ENCODE data around the gene COLEC11. TPM values are rescaled to one million over a fixed set of nuclear protein-coding genes. Genes with fewer than 3 reads are reported as not detected.

The COLEC11 gene
- total and polyA plus RNA-seq, 10 of the 15 experiments (the other 5 are each of a cell fraction or from before 2014, with no cell fraction given), result 0.08 to 0.74 (median 0.14) TPM; not detected in 4

- Histone ChIP-seq H3K27me3 (replicated peaks in 1 of 2; ENCODE audit: control insufficient read depth in 2 of 2, insufficient read depth in 2 of 2, low read length in 1 of 2) (no peaks in the 10 kb centered on the region), H3K36me3 (ENCODE audit: control insufficient read depth in 2 of 2, insufficient read depth in 2 of 2, low read length in 1 of 2) (no peaks in the 10 kb centered on the region), H3K4me1 (ENCODE audit: control insufficient read depth, insufficient read depth, low read length) (peaks cover 10% of the 10 kb centered on the region), H4K20me1 (ENCODE audit: control insufficient read depth, insufficient read depth) (no peaks in the 10 kb centered on the region), H3K9me3 (replicated peaks; ENCODE audit: control insufficient read depth, insufficient read depth, low read length) (no peaks in the 10 kb centered on the region; the same call in 2 of the 3 replicates), H3K9ac (ENCODE audit: control insufficient read depth, insufficient read depth, low read length) (no peak overlapping the region), H3K27ac (ENCODE audit: control insufficient read depth, insufficient read depth) (no peak overlapping the region), H3K4me3 (no peak overlapping the region), H3K79me2 (ENCODE audit: control insufficient read depth, insufficient read depth, low read length) (no peaks in the 10 kb centered on the region), H3K4me2 (ENCODE audit: control insufficient read depth, insufficient read depth) (no peak overlapping the region), H2AFZ (ENCODE audit: control insufficient read depth, low read depth, low read length) (no peak overlapping the region)
- no peak for FAIRE-seq
- BruUV-seq (replicated peaks), result no TSS peak
- SMC1A ChIA-PET (ENCODE audit: uncharacterized antibody, unreplicated experiment), result interaction anchor here (0.9 to 3.8 kb wide), 2 partner anchors 13 to 37 kb away, joined by 3 to 27 read pairs; no protein-coding TSS in a partner anchor
- CTCF ChIA-PET, result no interaction called here
- POLR2A ChIA-PET, result interaction anchor here (0.5 to 2.6 kb wide), 2 partner anchors 13 to 24 kb away, joined by 3 to 12 read pairs; no protein-coding TSS in a partner anchor
- ATAC-seq, result no peak
- no peak for DNase-seq (ENCODE audit: low read depth, low spot score)
- intact Hi-C loops (cut with micrococcal nuclease; ENCODE audit: unreplicated experiment) (no loop called here), in situ Hi-C loops (cut with MboI) (no loop called here)
- 91% methylated on average over 19 of the region's 23 CpGs for WGBS (ENCODE audit: insufficient coverage, insufficient replicate concordance, low lambda C conversion rate, missing lambda C conversion rate)
- RAD21 ChIA-PET (ENCODE audit: unreplicated experiment), result interaction anchor here (1.0 to 2.1 kb wide), 3 partner anchors 13 to 53 kb away, joined by 4 to 5 read pairs (median 5); partner anchors contain the start of gene RNASEH1
- TF ChIP-seq IKZF1 (conservative IDR thresholded peaks at IDR 0.05), result no peak
- no peak for TF ChIP-seq SIN3A (IDR thresholded peaks at IDR 0.05; ENCODE audit: low read depth, low read length)
- no peak for TF ChIP-seq JUND (IDR thresholded peaks at IDR 0.05; ENCODE audit: low read depth, low read length)
- no peak for TF ChIP-seq HDGF (IDR thresholded peaks at IDR 0.05)
- TF ChIP-seq SRF (IDR thresholded peaks at IDR 0.05; ENCODE audit: low read depth in 2 of 2, low read length in 2 of 2), result no peak
- TF ChIP-seq RCOR1 (conservative IDR thresholded peaks at IDR 0.05; ENCODE audit: low read depth, low read length), result no peak
- TF ChIP-seq, protein P1, sequence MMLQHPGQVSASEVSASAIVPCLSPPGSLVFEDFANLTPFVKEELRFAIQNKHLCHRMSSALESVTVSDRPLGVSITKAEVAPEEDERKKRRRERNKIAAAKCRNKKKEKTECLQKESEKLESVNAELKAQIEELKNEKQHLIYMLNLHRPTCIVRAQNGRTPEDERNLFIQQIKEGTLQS (IDR thresholded peaks at IDR 0.05; ENCODE audit: borderline replicate concordance, extremely low read depth, low read depth, low read length), result no peak
- no peak for TF ChIP-seq WRNIP1 (IDR thresholded peaks at IDR 0.05; ENCODE audit: borderline replicate concordance, low read depth, low read length)
- no peak for TF ChIP-seq ZZZ3 (IDR thresholded peaks at IDR 0.05; ENCODE audit: control insufficient read depth, insufficient read length, low read depth)
- TF ChIP-seq, protein P2, sequence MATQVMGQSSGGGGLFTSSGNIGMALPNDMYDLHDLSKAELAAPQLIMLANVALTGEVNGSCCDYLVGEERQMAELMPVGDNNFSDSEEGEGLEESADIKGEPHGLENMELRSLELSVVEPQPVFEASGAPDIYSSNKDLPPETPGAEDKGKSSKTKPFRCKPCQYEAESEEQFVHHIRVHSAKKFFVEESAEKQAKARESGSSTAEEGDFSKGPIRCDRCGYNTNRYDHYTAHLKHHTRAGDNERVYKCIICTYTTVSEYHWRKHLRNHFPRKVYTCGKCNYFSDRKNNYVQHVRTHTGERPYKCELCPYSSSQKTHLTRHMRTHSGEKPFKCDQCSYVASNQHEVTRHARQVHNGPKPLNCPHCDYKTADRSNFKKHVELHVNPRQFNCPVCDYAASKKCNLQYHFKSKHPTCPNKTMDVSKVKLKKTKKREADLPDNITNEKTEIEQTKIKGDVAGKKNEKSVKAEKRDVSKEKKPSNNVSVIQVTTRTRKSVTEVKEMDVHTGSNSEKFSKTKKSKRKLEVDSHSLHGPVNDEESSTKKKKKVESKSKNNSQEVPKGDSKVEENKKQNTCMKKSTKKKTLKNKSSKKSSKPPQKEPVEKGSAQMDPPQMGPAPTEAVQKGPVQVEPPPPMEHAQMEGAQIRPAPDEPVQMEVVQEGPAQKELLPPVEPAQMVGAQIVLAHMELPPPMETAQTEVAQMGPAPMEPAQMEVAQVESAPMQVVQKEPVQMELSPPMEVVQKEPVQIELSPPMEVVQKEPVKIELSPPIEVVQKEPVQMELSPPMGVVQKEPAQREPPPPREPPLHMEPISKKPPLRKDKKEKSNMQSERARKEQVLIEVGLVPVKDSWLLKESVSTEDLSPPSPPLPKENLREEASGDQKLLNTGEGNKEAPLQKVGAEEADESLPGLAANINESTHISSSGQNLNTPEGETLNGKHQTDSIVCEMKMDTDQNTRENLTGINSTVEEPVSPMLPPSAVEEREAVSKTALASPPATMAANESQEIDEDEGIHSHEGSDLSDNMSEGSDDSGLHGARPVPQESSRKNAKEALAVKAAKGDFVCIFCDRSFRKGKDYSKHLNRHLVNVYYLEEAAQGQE (IDR thresholded peaks at IDR 0.05; ENCODE audit: low read depth, low read length), result no peak
- no peak for TF ChIP-seq TBL1XR1 (IDR thresholded peaks at IDR 0.05; ENCODE audit: low read depth, low read length)
- TF ChIP-seq ZBTB11 (CRISPR knock-in tag; IDR thresholded peaks at IDR 0.05), result no peak
- TF ChIP-seq TARDBP (IDR thresholded peaks at IDR 0.05; ENCODE audit: borderline replicate concordance), result no peak
- TF ChIP-seq PAX5 (IDR thresholded peaks at IDR 0.05; ENCODE audit: borderline replicate concordance, low read depth, low read length), result no peak
- TF ChIP-seq, protein P3, sequence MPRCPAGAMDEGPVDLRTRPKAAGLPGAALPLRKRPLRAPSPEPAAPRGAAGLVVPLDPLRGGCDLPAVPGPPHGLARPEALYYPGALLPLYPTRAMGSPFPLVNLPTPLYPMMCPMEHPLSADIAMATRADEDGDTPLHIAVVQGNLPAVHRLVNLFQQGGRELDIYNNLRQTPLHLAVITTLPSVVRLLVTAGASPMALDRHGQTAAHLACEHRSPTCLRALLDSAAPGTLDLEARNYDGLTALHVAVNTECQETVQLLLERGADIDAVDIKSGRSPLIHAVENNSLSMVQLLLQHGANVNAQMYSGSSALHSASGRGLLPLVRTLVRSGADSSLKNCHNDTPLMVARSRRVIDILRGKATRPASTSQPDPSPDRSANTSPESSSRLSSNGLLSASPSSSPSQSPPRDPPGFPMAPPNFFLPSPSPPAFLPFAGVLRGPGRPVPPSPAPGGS (IDR thresholded peaks at IDR 0.05; ENCODE audit: borderline replicate concordance, insufficient read depth, low read depth, low read length, poor library complexity, severe bottlenecking), result no peak
- TF ChIP-seq YBX1 (IDR thresholded peaks at IDR 0.05), result no peak
Observed at GRCh38 chr2:3610881-3611505, 16.1 kb downstream of the COLEC11 start.

Data from GM12878 (cell line).